ENCODE data around the gene PITX2.
"Not testable (repeated sequence)": the region's sequence is repeated elsewhere in the genome, so short reads cannot be mapped to it uniquely, and the experiment has no call there.

The PITX2 gene

GRCh38 chr4:110610940-110611831 is 11.7 kb downstream of the PITX2 start:
- no peak for DNase-seq

GRCh38 chr4:110610620-110610939 is 12.3 kb downstream of the PITX2 start:
- DNase-seq, result no peak

GRCh38 chr4:110609044-110609750 is 13.7 kb downstream of the PITX2 start:
- peak; percentile 57 for DNase-seq

GRCh38 chr4:110605077-110605476 is 17.8 kb downstream of the PITX2 start:
- no peak for DNase-seq

- DNase-seq, result no peak
These were observed 20.8 kb downstream of the PITX2 start for GRCh38 chr4:110602061-110602460.

- no peak for DNase-seq
These were observed 25.3 kb downstream of the PITX2 start for GRCh38 chr4:110597582-110597981.

GRCh38 chr4:110596431-110596830 is 26.4 kb downstream of the PITX2 start:
- DNase-seq, result no peak

GRCh38 chr4:110595583-110595982 is 27.3 kb downstream of the PITX2 start:
- DNase-seq, result no peak

GRCh38 chr4:110589297-110589696 is 33.6 kb downstream of the PITX2 start:
- DNase-seq, result no peak

GRCh38 chr4:110587666-110588285 is 35.1 kb downstream of the PITX2 start:
- no peak for DNase-seq

- peak; percentile 73 for DNase-seq
These were observed 36.6 kb downstream of the PITX2 start for GRCh38 chr4:110586131-110586850.

- not testable (repeated sequence) for DNase-seq
These were observed 46.2 kb downstream of the PITX2 start for GRCh38 chr4:110576696-110577095.
